HEK293 (cell line): ENCODE results near the gene MYH15.

Source experiments
- CTCF ChIA-PET: fragments of 350-600 bp; formaldehyde crosslinking; extraction: SDS; loops from one replicate; lab custom pipeline; 2021; ENCODE audit warnings: antibody characterized with exemption; lab: Yijun Ruan, JAX
- POLR2A ChIA-PET: fragments of 300-600 bp; formaldehyde crosslinking; extraction: SDS; loops from one replicate; lab custom pipeline; 2020; ENCODE audit warnings: antibody characterized with exemption, inconsistent platforms; lab: Yijun Ruan, JAX
- H3K27ac ChIP-seq: fragments of 200-500 bp; sonication (Bioruptor generic); 2 replicates; pipeline ENCODE4 v1.5.1; 2014; ENCODE audit warnings: low read depth, low read length, control low read depth, inconsistent platforms; ENCODE audit errors: extremely low read depth
- H3K36me3 ChIP-seq, 2 experiments: fragments of 200-500 bp in 1 of 2; sonication (Bioruptor generic) in 1 of 2; 1 replicate in 1 of 2; 2 replicates in 1 of 2; pipeline ENCODE4 v1.5.1; 2014 to 2017; ENCODE audit warnings: inconsistent platforms in 2 of 2, low read length in 2 of 2; ENCODE audit not compliant: control insufficient read depth in 2 of 2, insufficient read depth in 1 of 2
- H3K4me1 ChIP-seq: fragments of 200-500 bp; sonication (Bioruptor generic); 2 replicates; pipeline ENCODE4 v1.5.1; 2014; ENCODE audit warnings: mild to moderate bottlenecking, low read length, inconsistent platforms; ENCODE audit not compliant: control insufficient read depth, insufficient read depth
- H3K4me3 ChIP-seq: 2 replicates; pipeline ENCODE4 v1.5.1; 2011; ENCODE audit warnings: low read depth, mild to moderate bottlenecking, control low read depth, low read length, moderate library complexity
- H3K9me3 ChIP-seq: fragments of 200-500 bp; sonication (Bioruptor generic); 2 replicates; pipeline ENCODE4 v1.5.1; 2014; ENCODE audit warnings: low read depth, low read length, inconsistent platforms; ENCODE audit not compliant: control insufficient read depth, insufficient read depth
- GLIS1 ChIP-seq: fragments of 450-650 bp; formaldehyde crosslinking; IDR thresholded peaks from 2 replicates; pipeline ENCODE4 v1.5.1; 2016; ENCODE audit warnings: missing biosample characterization, missing genetic modification characterization
- HOXC10 ChIP-seq: sonication (generic); formaldehyde crosslinking; IDR thresholded peaks from 2 replicates; pipeline ENCODE4 v1.8.1; 2023; ENCODE audit warnings: mild to moderate bottlenecking, missing genetic modification reagents
- KLF8 ChIP-seq: fragments of 450-650 bp; formaldehyde crosslinking; IDR thresholded peaks from 2 replicates; pipeline ENCODE4 v1.5.1; 2016; ENCODE audit warnings: missing biosample characterization, missing genetic modification characterization
- REPIN1 ChIP-seq: fragments of 450-650 bp; formaldehyde crosslinking; IDR thresholded peaks from 2 replicates; pipeline ENCODE4 v1.5.1; 2017; ENCODE audit warnings: missing biosample characterization, missing genetic modification characterization, low read depth
- ZNF155 ChIP-seq: fragments of 450-650 bp; formaldehyde crosslinking; IDR thresholded peaks from 2 replicates; pipeline ENCODE4 v1.5.1; 2016; ENCODE audit warnings: missing biosample characterization, missing genetic modification characterization
- ZNF335 ChIP-seq: fragments of 450-650 bp; formaldehyde crosslinking; conservative IDR thresholded peaks from 2 replicates; pipeline ENCODE4 v1.5.1; 2016; ENCODE audit warnings: missing biosample characterization, missing genetic modification characterization
- ZNF354C ChIP-seq: fragments of 450-650 bp; formaldehyde crosslinking; IDR thresholded peaks from 2 replicates; pipeline ENCODE4 v1.5.1; 2016; ENCODE audit warnings: missing biosample characterization, missing genetic modification characterization, low read depth, borderline replicate concordance
- ZNF530 ChIP-seq: fragments of 450-650 bp; formaldehyde crosslinking; IDR thresholded peaks from 2 replicates; pipeline ENCODE4 v1.5.1; 2016; ENCODE audit warnings: low read depth, missing biosample characterization, missing genetic modification characterization
- ZNF549 ChIP-seq: fragments of 450-650 bp; IDR thresholded peaks from 2 replicates; pipeline ENCODE4 v1.5.1; 2018; ENCODE audit warnings: missing biosample characterization, missing genetic modification characterization, mild to moderate bottlenecking, inconsistent platforms, moderate library complexity
- ZNF660 ChIP-seq: fragments of 450-650 bp; IDR thresholded peaks from 2 replicates; pipeline ENCODE4 v1.5.1; 2018; ENCODE audit warnings: missing biosample characterization, mild to moderate bottlenecking, missing genetic modification characterization
- ZNF664 ChIP-seq: fragments of 450-650 bp; formaldehyde crosslinking; IDR thresholded peaks from 2 replicates; pipeline ENCODE4 v1.5.1; 2016; ENCODE audit warnings: missing biosample characterization, missing genetic modification characterization
- ZNF701 ChIP-seq: fragments of 450-650 bp; formaldehyde crosslinking; IDR thresholded peaks from 2 replicates; pipeline ENCODE4 v1.5.1; 2016; ENCODE audit warnings: missing biosample characterization, missing genetic modification characterization
- ZNF768 ChIP-seq: fragments of 450-650 bp; formaldehyde crosslinking; IDR thresholded peaks from 2 replicates; pipeline ENCODE4 v1.5.1; 2018; ENCODE audit warnings: missing biosample characterization, mild to moderate bottlenecking, missing genetic modification characterization
- ZNF776 ChIP-seq: fragments of 450-650 bp; formaldehyde crosslinking; IDR thresholded peaks from 2 replicates; pipeline ENCODE4 v1.5.0; 2017; ENCODE audit warnings: missing biosample characterization, missing genetic modification characterization, borderline replicate concordance
- ZNF777 ChIP-seq: fragments of 450-650 bp; formaldehyde crosslinking; IDR thresholded peaks from 2 replicates; pipeline ENCODE4 v1.5.1; 2017; ENCODE audit warnings: missing biosample characterization, missing genetic modification characterization, borderline replicate concordance
- ZSCAN30 ChIP-seq: fragments of 450-650 bp; IDR thresholded peaks from 2 replicates; pipeline ENCODE4 v1.5.1; 2018; ENCODE audit warnings: missing biosample characterization, mild to moderate bottlenecking, missing genetic modification characterization, moderate library complexity
- TF ChIP-seq, protein P1 (sequence below): fragments of 450-650 bp; formaldehyde crosslinking; IDR thresholded peaks from 2 replicates; pipeline ENCODE4 v1.5.1; 2017; ENCODE audit warnings: missing biosample characterization, missing genetic modification characterization
- TF ChIP-seq, protein P2 (sequence below): fragments of 450-650 bp; formaldehyde crosslinking; IDR thresholded peaks from 2 replicates; pipeline ENCODE4 v1.5.1; 2016; ENCODE audit warnings: missing biosample characterization, missing genetic modification characterization
- TF ChIP-seq, protein P3 (sequence below): fragments of 450-650 bp; formaldehyde crosslinking; IDR thresholded peaks from 2 replicates; pipeline ENCODE4 v1.5.1; 2016; ENCODE audit warnings: missing biosample characterization, missing genetic modification characterization
- TF ChIP-seq, protein P4 (sequence below): fragments of 450-650 bp; formaldehyde crosslinking; IDR thresholded peaks from 2 replicates; pipeline ENCODE4 v1.5.1; 2016; ENCODE audit warnings: missing biosample characterization, missing genetic modification characterization
- TF ChIP-seq, protein P5 (sequence below): sonication (generic); formaldehyde crosslinking; IDR thresholded peaks from 2 replicates; pipeline ENCODE4 v1.8.1; 2022; ENCODE audit warnings: mild to moderate bottlenecking, moderate library complexity, missing genetic modification reagents

The MYH15 gene

DNA sequence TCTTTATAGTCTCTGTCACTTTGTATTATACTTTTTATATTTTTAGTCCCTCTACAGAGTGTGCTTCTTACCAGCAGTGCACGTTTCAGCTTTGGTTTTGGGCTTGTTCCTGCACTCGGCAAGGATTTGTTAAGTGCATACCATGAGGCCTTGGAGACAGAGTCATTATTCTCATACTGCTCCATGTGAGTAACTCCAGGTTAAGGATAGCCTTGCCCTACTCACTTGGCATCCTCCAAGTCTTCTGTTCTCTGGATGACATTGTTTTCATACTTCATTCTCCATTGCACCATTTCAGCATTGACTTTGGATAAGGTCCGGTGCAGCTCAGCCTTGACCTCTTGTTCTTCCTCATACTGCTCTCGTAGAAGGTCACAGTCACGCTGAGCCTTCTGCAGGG is 96.4 kb downstream of the MYH15 start (continued):
- TF ChIP-seq ZNF701: no peak

DNA sequence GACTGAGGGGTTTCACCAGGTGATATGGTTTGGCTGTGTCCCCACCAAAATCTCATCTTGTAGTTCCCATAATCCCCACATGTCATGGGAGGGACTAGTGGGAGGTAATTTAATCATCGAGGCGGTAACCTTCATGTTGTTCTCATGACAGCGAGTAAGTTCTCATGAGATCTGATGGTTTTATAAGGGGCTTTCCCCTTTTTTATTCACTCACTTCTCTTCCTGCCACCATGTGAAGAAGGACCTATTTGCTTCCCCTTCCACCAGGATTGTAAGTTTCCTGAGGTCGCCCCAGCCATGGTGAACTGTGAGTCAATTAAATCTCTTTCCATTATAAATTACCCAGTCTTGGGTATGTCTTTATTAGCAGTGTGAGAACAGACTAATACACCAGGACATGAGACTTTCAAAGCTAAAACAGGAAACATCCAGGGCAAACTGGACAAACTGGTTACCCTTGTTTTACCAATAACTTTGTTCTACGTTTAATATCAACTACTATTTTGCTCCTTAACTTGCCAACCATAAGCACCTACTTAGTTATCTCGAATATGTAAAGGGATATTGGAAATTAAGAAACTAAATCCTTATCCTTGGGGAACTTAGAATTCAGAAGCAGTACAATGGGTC is 98.2 kb downstream of the MYH15 start:
- H3K9me3 ChIP-seq: no peaks in the 10 kb centered on the region
- no peak overlapping the region for H3K4me3 ChIP-seq
- CTCF ChIA-PET: no interaction called here
- no peak overlapping the region for H3K27ac ChIP-seq
- POLR2A ChIA-PET: no interaction called here
- no peaks in the 10 kb centered on the region for H3K4me1 ChIP-seq
- no peaks in the 10 kb centered on the region for H3K36me3 ChIP-seq
- TF ChIP-seq ZNF776 (tag by site-specific recombination) (no peak), REPIN1 (tag by site-specific recombination) (no peak), HOXC10 (CRISPR knock-in tag) (no peak), ZNF549 (no peak), ZSCAN30 (tag by site-specific recombination) (no peak), ZNF768 (tag by site-specific recombination) (no peak), ZNF155 (tag by site-specific recombination) (no peak), ZNF354C (tag by site-specific recombination) (no peak), ZNF335 (no peak), ZNF660 (tag by site-specific recombination) (no peak), ZNF664 (no peak), GLIS1 (no peak), KLF8 (tag by site-specific recombination) (no peak), ZNF530 (no peak), ZNF777 (tag by site-specific recombination) (no peak)
- TF ChIP-seq, protein P1, sequence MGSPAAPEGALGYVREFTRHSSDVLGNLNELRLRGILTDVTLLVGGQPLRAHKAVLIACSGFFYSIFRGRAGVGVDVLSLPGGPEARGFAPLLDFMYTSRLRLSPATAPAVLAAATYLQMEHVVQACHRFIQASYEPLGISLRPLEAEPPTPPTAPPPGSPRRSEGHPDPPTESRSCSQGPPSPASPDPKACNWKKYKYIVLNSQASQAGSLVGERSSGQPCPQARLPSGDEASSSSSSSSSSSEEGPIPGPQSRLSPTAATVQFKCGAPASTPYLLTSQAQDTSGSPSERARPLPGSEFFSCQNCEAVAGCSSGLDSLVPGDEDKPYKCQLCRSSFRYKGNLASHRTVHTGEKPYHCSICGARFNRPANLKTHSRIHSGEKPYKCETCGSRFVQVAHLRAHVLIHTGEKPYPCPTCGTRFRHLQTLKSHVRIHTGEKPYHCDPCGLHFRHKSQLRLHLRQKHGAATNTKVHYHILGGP: no peak
- TF ChIP-seq, protein P2, sequence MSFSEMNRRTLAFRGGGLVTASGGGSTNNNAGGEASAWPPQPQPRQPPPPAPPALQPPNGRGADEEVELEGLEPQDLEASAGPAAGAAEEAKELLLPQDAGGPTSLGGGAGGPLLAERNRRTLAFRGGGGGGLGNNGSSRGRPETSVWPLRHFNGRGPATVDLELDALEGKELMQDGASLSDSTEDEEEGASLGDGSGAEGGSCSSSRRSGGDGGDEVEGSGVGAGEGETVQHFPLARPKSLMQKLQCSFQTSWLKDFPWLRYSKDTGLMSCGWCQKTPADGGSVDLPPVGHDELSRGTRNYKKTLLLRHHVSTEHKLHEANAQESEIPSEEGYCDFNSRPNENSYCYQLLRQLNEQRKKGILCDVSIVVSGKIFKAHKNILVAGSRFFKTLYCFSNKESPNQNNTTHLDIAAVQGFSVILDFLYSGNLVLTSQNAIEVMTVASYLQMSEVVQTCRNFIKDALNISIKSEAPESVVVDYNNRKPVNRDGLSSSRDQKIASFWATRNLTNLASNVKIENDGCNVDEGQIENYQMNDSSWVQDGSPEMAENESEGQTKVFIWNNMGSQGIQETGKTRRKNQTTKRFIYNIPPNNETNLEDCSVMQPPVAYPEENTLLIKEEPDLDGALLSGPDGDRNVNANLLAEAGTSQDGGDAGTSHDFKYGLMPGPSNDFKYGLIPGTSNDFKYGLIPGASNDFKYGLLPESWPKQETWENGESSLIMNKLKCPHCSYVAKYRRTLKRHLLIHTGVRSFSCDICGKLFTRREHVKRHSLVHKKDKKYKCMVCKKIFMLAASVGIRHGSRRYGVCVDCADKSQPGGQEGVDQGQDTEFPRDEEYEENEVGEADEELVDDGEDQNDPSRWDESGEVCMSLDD (tag by site-specific recombination): no peak
- TF ChIP-seq, protein P3, sequence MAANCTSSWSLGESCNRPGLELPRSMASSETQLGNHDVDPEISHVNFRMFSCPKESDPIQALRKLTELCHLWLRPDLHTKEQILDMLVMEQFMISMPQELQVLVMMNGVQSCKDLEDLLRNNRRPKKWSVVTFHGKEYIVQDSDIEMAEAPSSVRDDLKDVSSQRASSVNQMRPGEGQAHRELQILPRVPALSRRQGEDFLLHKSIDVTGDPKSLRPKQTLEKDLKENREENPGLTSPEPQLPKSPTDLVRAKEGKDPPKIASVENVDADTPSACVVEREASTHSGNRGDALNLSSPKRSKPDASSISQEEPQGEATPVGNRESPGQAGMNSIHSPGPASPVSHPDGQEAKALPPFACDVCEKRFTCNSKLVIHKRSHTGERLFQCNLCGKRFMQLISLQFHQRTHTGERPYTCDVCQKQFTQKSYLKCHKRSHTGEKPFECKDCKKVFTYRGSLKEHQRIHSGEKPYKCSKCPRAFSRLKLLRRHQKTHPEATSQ (tag by site-specific recombination): no peak
- TF ChIP-seq, protein P4, sequence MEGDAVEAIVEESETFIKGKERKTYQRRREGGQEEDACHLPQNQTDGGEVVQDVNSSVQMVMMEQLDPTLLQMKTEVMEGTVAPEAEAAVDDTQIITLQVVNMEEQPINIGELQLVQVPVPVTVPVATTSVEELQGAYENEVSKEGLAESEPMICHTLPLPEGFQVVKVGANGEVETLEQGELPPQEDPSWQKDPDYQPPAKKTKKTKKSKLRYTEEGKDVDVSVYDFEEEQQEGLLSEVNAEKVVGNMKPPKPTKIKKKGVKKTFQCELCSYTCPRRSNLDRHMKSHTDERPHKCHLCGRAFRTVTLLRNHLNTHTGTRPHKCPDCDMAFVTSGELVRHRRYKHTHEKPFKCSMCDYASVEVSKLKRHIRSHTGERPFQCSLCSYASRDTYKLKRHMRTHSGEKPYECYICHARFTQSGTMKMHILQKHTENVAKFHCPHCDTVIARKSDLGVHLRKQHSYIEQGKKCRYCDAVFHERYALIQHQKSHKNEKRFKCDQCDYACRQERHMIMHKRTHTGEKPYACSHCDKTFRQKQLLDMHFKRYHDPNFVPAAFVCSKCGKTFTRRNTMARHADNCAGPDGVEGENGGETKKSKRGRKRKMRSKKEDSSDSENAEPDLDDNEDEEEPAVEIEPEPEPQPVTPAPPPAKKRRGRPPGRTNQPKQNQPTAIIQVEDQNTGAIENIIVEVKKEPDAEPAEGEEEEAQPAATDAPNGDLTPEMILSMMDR (tag by site-specific recombination): no peak
- TF ChIP-seq, protein P5, sequence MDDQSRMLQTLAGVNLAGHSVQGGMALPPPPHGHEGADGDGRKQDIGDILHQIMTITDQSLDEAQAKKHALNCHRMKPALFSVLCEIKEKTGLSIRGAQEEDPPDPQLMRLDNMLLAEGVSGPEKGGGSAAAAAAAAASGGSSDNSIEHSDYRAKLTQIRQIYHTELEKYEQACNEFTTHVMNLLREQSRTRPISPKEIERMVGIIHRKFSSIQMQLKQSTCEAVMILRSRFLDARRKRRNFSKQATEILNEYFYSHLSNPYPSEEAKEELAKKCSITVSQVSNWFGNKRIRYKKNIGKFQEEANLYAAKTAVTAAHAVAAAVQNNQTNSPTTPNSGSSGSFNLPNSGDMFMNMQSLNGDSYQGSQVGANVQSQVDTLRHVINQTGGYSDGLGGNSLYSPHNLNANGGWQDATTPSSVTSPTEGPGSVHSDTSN (CRISPR knock-in tag): no peak
